Activated CD8-positive, alpha-beta T cell treated with anti-CD3 and anti-CD28 coated beads, Interleukin-2, amount 10 ng/mL, durations not matched to agents 7 days and 5 days (primary cell): ENCODE measurements around the gene RTL9. TPM values are rescaled to one million over a fixed set of nuclear protein-coding genes. Genes with fewer than 3 reads are reported as not detected.

Experiments
- ATAC-seq: fragments of 150-1000 bp; cut with Tn5 transposase; one replicate; pipeline ENCODE4 v1.10.0; 2021; ENCODE audit warnings: moderate library complexity
- CTCF ChIA-PET: fragments of 350-600 bp; sonication (Branson Sonifier 250); formaldehyde crosslinking; loops from one replicate; lab custom pipeline; 2021; ENCODE audit warnings: antibody characterized with exemption; lab: Charles Lee
- POLR2A ChIA-PET: fragments of 350-600 bp; sonication (Branson Sonifier 250); formaldehyde crosslinking; loops from one replicate; lab custom pipeline; 2021; ENCODE audit warnings: antibody characterized with exemption; lab: Charles Lee
- DNase-seq: peaks from one replicate; pipeline ENCODE4 v3.0.0-alpha.2; 2020
- H3K27ac Mint-ChIP-seq: one replicate; pipeline ENCODE4 v1.8.0; 2021; ENCODE audit warnings: mild to moderate bottlenecking, mixed read lengths
- H3K27me3 Mint-ChIP-seq: one replicate; pipeline ENCODE4 v1.8.0; 2021; ENCODE audit warnings: low read depth, mixed read lengths
- H3K36me3 Mint-ChIP-seq: one replicate; pipeline ENCODE4 v1.8.0; 2021; ENCODE audit warnings: low read depth, mixed read lengths
- H3K4me1 Mint-ChIP-seq: one replicate; pipeline ENCODE4 v1.8.0; 2021; ENCODE audit warnings: low read depth, mixed read lengths
- H3K4me3 Mint-ChIP-seq: one replicate; pipeline ENCODE4 v1.8.0; 2021; ENCODE audit warnings: mild to moderate bottlenecking, mixed read lengths
- H3K9me3 Mint-ChIP-seq: one replicate; pipeline ENCODE4 v1.8.0; 2022; ENCODE audit warnings: mixed read lengths; ENCODE audit not compliant: insufficient read depth
- total RNA-seq, 2 experiments: library from RNA; stranded (reverse); gene quantifications; one replicate each; pipeline ENCODE4 v1.2.3, GENCODE V29; 2021

Gene RTL9
- total RNA-seq, 2 experiments from 2014 or later, result not detected

DNA sequence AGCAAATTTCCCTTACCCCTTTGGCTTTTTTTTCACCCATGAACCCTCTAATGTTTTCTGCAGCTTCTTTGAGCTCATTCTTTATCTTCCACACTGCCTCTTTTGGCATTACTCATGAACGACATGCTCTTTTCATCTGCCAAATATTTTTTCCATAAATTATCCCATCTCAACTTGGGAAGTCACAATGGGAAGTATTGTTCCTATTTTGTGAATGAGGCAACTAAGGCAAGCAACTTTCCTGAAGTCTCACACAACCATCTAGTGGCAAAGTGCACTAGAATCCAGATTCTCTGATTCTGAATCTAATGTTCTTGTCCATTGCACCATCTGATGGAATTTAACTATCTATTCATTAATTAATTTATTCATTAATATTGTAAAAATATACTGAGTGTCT, 625 bp downstream of the RTL9 start:
- ChIA-PET POLR2A (no interaction called here), CTCF (no interaction called here)
- no peaks in the 10 kb centered on the region for H3K27me3 Mint-ChIP-seq
- ATAC-seq (no peak), DNase-seq (no peak)
- no peaks in the 10 kb centered on the region for H3K36me3 Mint-ChIP-seq
- no peaks in the 10 kb centered on the region for H3K9me3 Mint-ChIP-seq
- H3K4me3 Mint-ChIP-seq, result no peak overlapping the region
- H3K27ac Mint-ChIP-seq, result no peak overlapping the region
- H3K4me1 Mint-ChIP-seq, result no peaks in the 10 kb centered on the region

DNA sequence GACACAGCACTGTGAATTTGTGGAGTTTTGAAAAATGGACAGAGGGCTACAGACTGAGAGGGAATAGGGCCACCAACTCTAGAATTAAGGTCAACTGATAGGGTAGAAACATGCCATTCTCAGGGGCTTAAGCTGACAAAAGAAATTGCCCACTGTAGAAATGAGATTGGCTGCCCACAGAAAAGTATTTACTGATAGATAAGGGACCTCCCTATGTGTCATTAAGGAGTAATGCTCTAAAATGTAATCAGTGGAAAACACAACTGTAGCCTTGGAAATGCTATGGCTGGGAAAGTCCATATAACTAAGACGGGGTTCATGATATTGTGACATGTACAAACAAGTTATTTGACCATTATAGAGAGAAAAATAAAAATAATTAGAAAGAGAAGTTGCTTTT, 4.6 kb downstream of the RTL9 start:
- POLR2A ChIA-PET, result no interaction called here
- CTCF ChIA-PET, result no interaction called here
- no peaks in the 10 kb centered on the region for H3K36me3 Mint-ChIP-seq
- no peak for ATAC-seq
- H3K27me3 Mint-ChIP-seq, result peaks cover 3% of the 10 kb centered on the region
- H3K9me3 Mint-ChIP-seq, result no peaks in the 10 kb centered on the region
- H3K27ac Mint-ChIP-seq, result no peak overlapping the region
- no peaks in the 10 kb centered on the region for H3K4me1 Mint-ChIP-seq
- no peak for DNase-seq
- no peak overlapping the region for H3K4me3 Mint-ChIP-seq

DNA sequence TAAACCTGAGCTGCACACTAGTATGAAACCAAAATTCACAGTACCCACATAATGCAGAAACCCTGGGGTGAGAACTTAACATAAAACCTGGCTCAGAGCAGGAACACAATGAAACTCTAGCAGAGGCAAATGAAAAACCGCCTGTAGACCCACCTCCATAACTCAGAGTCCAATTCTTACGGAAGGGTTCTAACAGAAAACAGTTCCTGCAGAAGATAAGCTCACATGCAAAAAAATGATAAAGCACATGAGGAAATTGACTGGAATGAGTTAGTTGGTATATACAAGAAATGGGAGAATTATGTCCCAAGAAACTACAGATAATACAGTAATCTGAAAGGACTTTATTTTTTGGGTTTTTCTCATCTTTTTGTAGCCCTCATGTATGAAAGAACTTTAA, 14.7 kb downstream of the RTL9 start:
- H3K4me1 Mint-ChIP-seq, result no peaks in the 10 kb centered on the region
- ChIA-PET CTCF (no interaction called here), POLR2A (no interaction called here)

GRCh38 chrX:110374559-110374958, 15.9 kb downstream of the RTL9 start:
- no peaks in the 10 kb centered on the region for H3K9me3 Mint-ChIP-seq
- DNase-seq, result no peak
- ChIA-PET POLR2A (no interaction called here), CTCF (no interaction called here)
- H3K27ac Mint-ChIP-seq, result no peak overlapping the region
- H3K4me3 Mint-ChIP-seq, result no peak overlapping the region
- ATAC-seq, result no peak
- no peaks in the 10 kb centered on the region for H3K4me1 Mint-ChIP-seq
- H3K36me3 Mint-ChIP-seq, result no peaks in the 10 kb centered on the region
- peaks cover 2% of the 10 kb centered on the region for H3K27me3 Mint-ChIP-seq

More for the DNA sequence above, 14.7 kb downstream of the RTL9 start:
- ATAC-seq, result no peak
- no peaks in the 10 kb centered on the region for H3K9me3 Mint-ChIP-seq
- H3K36me3 Mint-ChIP-seq, result no peaks in the 10 kb centered on the region
- H3K27me3 Mint-ChIP-seq, result peaks cover 2% of the 10 kb centered on the region
- no peak for DNase-seq
- H3K4me3 Mint-ChIP-seq, result no peak overlapping the region
- H3K27ac Mint-ChIP-seq, result no peak overlapping the region

GRCh38 chrX:110381216-110381615, 22.6 kb downstream of the RTL9 start:
- DNase-seq, result no peak
- POLR2A ChIA-PET, result no interaction called here
- H3K27me3 Mint-ChIP-seq, result peaks cover 6% of the 10 kb centered on the region
- H3K36me3 Mint-ChIP-seq, result no peaks in the 10 kb centered on the region
- no peak overlapping the region for H3K27ac Mint-ChIP-seq
- CTCF ChIA-PET, result interaction anchor here (1.3 kb wide), 1 partner anchor 31 kb away, joined by 4 read pairs; no protein-coding TSS in a partner anchor
- no peaks in the 10 kb centered on the region for H3K4me1 Mint-ChIP-seq
- H3K4me3 Mint-ChIP-seq, result no peak overlapping the region
- H3K9me3 Mint-ChIP-seq, result no peaks in the 10 kb centered on the region
- ATAC-seq, result no peak

DNA sequence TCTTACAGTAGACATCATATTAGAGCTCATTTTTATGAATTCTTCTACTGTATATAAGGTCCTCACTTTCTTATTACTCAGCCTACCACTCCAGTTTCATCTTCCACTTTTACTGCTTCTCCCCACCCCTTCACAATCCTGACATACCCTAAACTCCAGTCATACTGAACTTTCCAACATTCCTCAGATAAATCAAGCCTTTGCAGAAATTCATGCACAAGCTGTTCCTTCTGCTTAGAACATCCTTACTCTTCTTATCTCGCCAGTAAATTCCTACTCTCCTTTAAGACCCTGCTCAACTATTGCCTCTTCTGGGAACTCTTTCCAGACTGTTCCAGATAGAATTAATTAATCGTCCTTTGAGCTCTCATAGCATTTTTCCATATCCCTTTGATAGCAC, 24.8 kb downstream of the RTL9 start:
- Mint-ChIP-seq H3K27me3 (peaks cover 9% of the 10 kb centered on the region), H3K9me3 (no peaks in the 10 kb centered on the region), H3K36me3 (no peaks in the 10 kb centered on the region), H3K4me3 (no peak overlapping the region), H3K27ac (no peak overlapping the region), H3K4me1 (no peaks in the 10 kb centered on the region)
- ATAC-seq (no peak), DNase-seq (no peak)
- ChIA-PET POLR2A (no interaction called here), CTCF (no interaction called here)

GRCh38 chrX:110384490-110384889, 25.8 kb downstream of the RTL9 start:
- H3K9me3 Mint-ChIP-seq, result no peaks in the 10 kb centered on the region
- no peak for ATAC-seq
- POLR2A ChIA-PET, result no interaction called here
- CTCF ChIA-PET, result no interaction called here
- H3K4me1 Mint-ChIP-seq, result no peaks in the 10 kb centered on the region
- H3K4me3 Mint-ChIP-seq, result no peak overlapping the region
- H3K27me3 Mint-ChIP-seq, result peaks cover 10% of the 10 kb centered on the region
- no peak overlapping the region for H3K27ac Mint-ChIP-seq
- no peaks in the 10 kb centered on the region for H3K36me3 Mint-ChIP-seq
- DNase-seq, result no peak

GRCh38 chrX:110389570-110389969, 30.9 kb downstream of the RTL9 start:
- DNase-seq (no peak), ATAC-seq (no peak)
- ChIA-PET POLR2A (no interaction called here), CTCF (interaction anchor here (1.1 kb wide), 1 partner anchor 243 kb away, joined by 3 read pairs; no protein-coding TSS in a partner anchor)
- Mint-ChIP-seq H3K36me3 (no peaks in the 10 kb centered on the region), H3K4me3 (no peak overlapping the region), H3K9me3 (no peaks in the 10 kb centered on the region), H3K27me3 (peaks cover 11% of the 10 kb centered on the region), H3K4me1 (no peaks in the 10 kb centered on the region), H3K27ac (no peak overlapping the region)

DNA sequence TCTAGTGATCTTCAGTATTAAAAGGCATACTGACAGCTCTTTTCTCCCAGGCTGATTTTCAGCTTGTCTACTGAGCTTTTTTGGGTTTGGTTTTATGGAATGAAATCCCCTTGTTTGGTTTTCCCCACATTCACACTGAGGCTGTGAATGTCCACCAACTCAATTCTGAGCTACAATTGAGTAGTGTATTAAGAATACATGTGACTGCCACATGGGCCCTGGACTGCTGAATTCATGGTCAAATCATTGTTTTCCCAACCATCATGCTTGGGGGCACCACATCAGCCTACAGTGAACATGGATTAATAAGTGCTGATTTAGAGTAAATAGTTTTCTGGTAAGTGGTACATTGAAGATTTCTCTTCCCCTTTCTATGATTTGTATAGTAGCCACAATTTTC, 32.4 kb downstream of the RTL9 start:
- DNase-seq, result no peak

DNA sequence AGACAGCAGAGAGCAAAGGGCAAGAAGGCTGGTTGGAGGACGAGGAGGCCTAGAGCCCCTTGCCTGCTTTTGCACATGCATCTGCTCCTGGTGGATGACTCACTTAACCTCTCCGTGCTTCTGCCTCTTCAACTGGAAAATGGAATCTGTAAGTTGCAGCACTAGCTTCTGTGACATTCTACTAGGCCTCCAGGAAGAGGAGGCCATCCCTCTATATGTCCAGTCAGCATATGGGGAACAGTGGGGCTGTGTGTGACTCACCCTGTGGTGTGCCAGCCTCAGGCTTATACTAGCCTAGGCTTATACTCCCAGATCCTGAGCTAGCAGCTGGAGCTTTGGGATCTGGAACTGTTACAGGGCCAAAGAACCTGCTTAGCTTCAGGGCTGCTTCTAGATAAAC, 36.0 kb downstream of the RTL9 start:
- no peak for DNase-seq
- Mint-ChIP-seq H3K27me3 (peaks cover 3% of the 10 kb centered on the region), H3K9me3 (no peaks in the 10 kb centered on the region), H3K27ac (no peak overlapping the region), H3K4me3 (no peak overlapping the region), H3K36me3 (no peaks in the 10 kb centered on the region), H3K4me1 (no peaks in the 10 kb centered on the region)
- CTCF ChIA-PET, result no interaction called here
- no peak for ATAC-seq
- POLR2A ChIA-PET, result no interaction called here

More for the DNA sequence above, 32.4 kb downstream of the RTL9 start:
- POLR2A ChIA-PET, result interaction anchor here (0.6 kb wide), 1 partner anchor 260 kb away, joined by 3 read pairs; no protein-coding TSS in a partner anchor
- Mint-ChIP-seq H3K9me3 (no peaks in the 10 kb centered on the region), H3K36me3 (no peaks in the 10 kb centered on the region), H3K27ac (no peak overlapping the region), H3K4me3 (no peak overlapping the region), H3K4me1 (no peaks in the 10 kb centered on the region), H3K27me3 (peaks cover 8% of the 10 kb centered on the region)
- CTCF ChIA-PET, result interaction anchor here (1.3 kb wide), 1 partner anchor 230 kb away, joined by 6 read pairs; no protein-coding TSS in a partner anchor
- ATAC-seq, result no peak

DNA sequence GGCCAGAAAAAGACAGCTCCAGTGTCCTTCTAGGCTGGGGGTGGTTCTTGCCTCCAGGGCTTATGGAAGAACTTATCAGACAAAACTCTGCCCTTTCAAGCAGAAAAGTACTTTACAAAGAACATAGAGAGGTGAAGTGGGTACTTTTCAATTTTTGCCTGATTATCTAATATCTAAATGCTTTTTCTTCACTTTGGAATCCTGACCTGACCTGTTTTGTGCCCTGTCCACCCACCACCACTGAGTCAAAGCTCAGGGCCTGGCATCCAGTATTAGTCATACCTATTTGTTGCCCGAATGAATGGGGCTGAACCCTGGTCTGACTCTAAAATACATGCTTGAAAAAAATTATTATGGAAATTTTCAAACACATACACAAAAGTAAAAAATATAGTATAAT, 37.2 kb downstream of the RTL9 start:
- CTCF ChIA-PET, result no interaction called here
- no peaks in the 10 kb centered on the region for H3K36me3 Mint-ChIP-seq
- H3K4me3 Mint-ChIP-seq, result no peak overlapping the region

GRCh38 chrX:110396735-110397134, 38.1 kb downstream of the RTL9 start:
- Mint-ChIP-seq H3K9me3 (no peaks in the 10 kb centered on the region), H3K27ac (no peak overlapping the region), H3K4me3 (no peak overlapping the region), H3K4me1 (no peaks in the 10 kb centered on the region), H3K27me3 (no peaks in the 10 kb centered on the region), H3K36me3 (no peaks in the 10 kb centered on the region)
- ChIA-PET CTCF (interaction anchor here (1.2 kb wide), 1 partner anchor 15 kb away, joined by 3 read pairs; no protein-coding TSS in a partner anchor), POLR2A (no interaction called here)
- no peak for ATAC-seq
- DNase-seq, result no peak

More for the DNA sequence above, 37.2 kb downstream of the RTL9 start:
- Mint-ChIP-seq H3K9me3 (no peaks in the 10 kb centered on the region), H3K27me3 (peaks cover 2% of the 10 kb centered on the region), H3K27ac (no peak overlapping the region), H3K4me1 (no peaks in the 10 kb centered on the region)
- POLR2A ChIA-PET, result no interaction called here
- ATAC-seq (no peak), DNase-seq (no peak)

DNA sequence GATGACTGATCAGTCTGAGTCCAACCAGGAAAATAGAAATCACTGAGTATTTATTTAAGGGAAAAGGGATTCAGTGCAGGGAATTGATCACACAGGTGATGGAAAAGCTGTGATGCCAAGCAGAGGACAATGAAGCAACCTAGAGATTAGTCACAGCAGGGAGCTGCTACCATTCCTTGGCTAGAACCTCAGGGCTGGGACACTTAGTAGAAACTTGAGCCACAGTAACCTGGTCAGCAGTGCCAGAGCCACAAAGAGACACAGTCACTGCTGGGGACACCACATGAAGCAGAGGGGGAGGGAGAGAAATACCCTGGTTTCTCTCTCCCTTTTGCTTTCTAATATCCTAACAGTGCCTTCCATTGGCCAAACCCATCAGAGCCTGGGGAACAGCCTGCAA, 38.7 kb downstream of the RTL9 start:
- POLR2A ChIA-PET, result no interaction called here
- no peak for ATAC-seq

More for the DNA sequence above, 38.7 kb downstream of the RTL9 start:
- Mint-ChIP-seq H3K4me3 (no peak overlapping the region), H3K9me3 (no peaks in the 10 kb centered on the region), H3K36me3 (no peaks in the 10 kb centered on the region), H3K4me1 (no peaks in the 10 kb centered on the region), H3K27ac (no peak overlapping the region), H3K27me3 (no peaks in the 10 kb centered on the region)
- no peak for DNase-seq
- CTCF ChIA-PET, result interaction anchor here (1.2 kb wide), 1 partner anchor 15 kb away, joined by 3 read pairs; no protein-coding TSS in a partner anchor
